ENCODE results near the gene CNTN6. TPM values are rescaled to one million over a fixed set of nuclear protein-coding genes. Genes with fewer than 3 reads are reported as not detected.
A peak's percentile ranks its signal among the peaks of the same experiment; 100 is the strongest.

The CNTN6 gene
- total and polyA plus RNA-seq, 2 donors (not counting 1 experiment from before 2014, with no cell fraction given): not detected

GRCh38 chr3:1072041-1072440 lies 20.8 kb upstream of the CNTN6 start:
- Histone ChIP-seq H4K20me1 (ENCODE audit: control insufficient read depth, extremely low read depth, insufficient read depth, low read length) (no peaks in the 10 kb centered on the region), H3K27me3 (ENCODE audit: control insufficient read depth, insufficient read depth, low read length) (no peaks in the 10 kb centered on the region), H3K27ac (ENCODE audit: insufficient read depth, low read length) (no peak overlapping the region), H3K79me2 (ENCODE audit: control insufficient read depth, insufficient read depth, low read length) (no peaks in the 10 kb centered on the region), H3K4me3 (replicated peaks in 1 of 4; ENCODE audit: control extremely low read depth in 1 of 4, insufficient read depth in 1 of 4, low read depth in 3 of 4, low read length in 4 of 4) (no peak overlapping the region), H3K9me3 (ENCODE audit: control insufficient read depth, insufficient read depth, low read depth, low read length) (no peaks in the 10 kb centered on the region), H3K9ac (ENCODE audit: insufficient read depth, low read length) (no peak overlapping the region), H3K4me2 (ENCODE audit: extremely low read depth, insufficient read depth, low read length) (no peak overlapping the region), H3K36me3 (ENCODE audit: control insufficient read depth, insufficient read depth, low read length) (no peaks in the 10 kb centered on the region), H3K4me1 (ENCODE audit: control insufficient read depth, extremely low read depth, insufficient read depth, low read length) (no peaks in the 10 kb centered on the region), H2AFZ (ENCODE audit: low read length) (no peak overlapping the region)
- TF ChIP-seq EZH2 (IDR thresholded peaks at IDR 0.05; ENCODE audit: low read length, missing control alignments): no peak
- no peak for TF ChIP-seq CTCF (conservative IDR thresholded peaks at IDR 0.05 in 1 of 2, IDR thresholded peaks at IDR 0.05 in 1 of 2; ENCODE audit: low read depth in 1 of 2, low read length in 2 of 2)
- no peak for DNase-seq (ENCODE audit: low read depth in 2 of 2)

GRCh38 chr3:1079662-1080061 lies 13.2 kb upstream of the CNTN6 start:
- Histone ChIP-seq H3K4me2 (ENCODE audit: extremely low read depth, insufficient read depth, low read length) (no peak overlapping the region), H3K4me3 (replicated peaks in 1 of 4; ENCODE audit: control extremely low read depth in 1 of 4, insufficient read depth in 1 of 4, low read depth in 3 of 4, low read length in 4 of 4) (no peak overlapping the region), H3K27me3 (ENCODE audit: control insufficient read depth, insufficient read depth, low read length) (no peaks in the 10 kb centered on the region), H3K27ac (ENCODE audit: insufficient read depth, low read length) (no peak overlapping the region), H3K9me3 (ENCODE audit: control insufficient read depth, insufficient read depth, low read depth, low read length) (no peaks in the 10 kb centered on the region), H4K20me1 (ENCODE audit: control insufficient read depth, extremely low read depth, insufficient read depth, low read length) (no peaks in the 10 kb centered on the region), H3K4me1 (ENCODE audit: control insufficient read depth, extremely low read depth, insufficient read depth, low read length) (no peaks in the 10 kb centered on the region), H3K79me2 (ENCODE audit: control insufficient read depth, insufficient read depth, low read length) (no peaks in the 10 kb centered on the region), H3K9ac (ENCODE audit: insufficient read depth, low read length) (no peak overlapping the region), H3K36me3 (ENCODE audit: control insufficient read depth, insufficient read depth, low read length) (no peaks in the 10 kb centered on the region), H2AFZ (ENCODE audit: low read length) (no peak overlapping the region)
- TF ChIP-seq EZH2 (IDR thresholded peaks at IDR 0.05; ENCODE audit: low read length, missing control alignments): no peak
- no peak for TF ChIP-seq CTCF (conservative IDR thresholded peaks at IDR 0.05 in 1 of 2, IDR thresholded peaks at IDR 0.05 in 1 of 2; ENCODE audit: low read depth in 1 of 2, low read length in 2 of 2)
- no peak for DNase-seq (ENCODE audit: low read depth in 2 of 2)

- peak; percentile 52 to 70 for DNase-seq (ENCODE audit: low read depth in 2 of 2)
- H3K4me1 ChIP-seq (ENCODE audit: control insufficient read depth, extremely low read depth, insufficient read depth, low read length): no peaks in the 10 kb centered on the region
- no peaks in the 10 kb centered on the region for H3K9me3 ChIP-seq (ENCODE audit: control insufficient read depth, insufficient read depth, low read depth, low read length)
- H3K9ac ChIP-seq (ENCODE audit: insufficient read depth, low read length): no peak overlapping the region
- no peaks in the 10 kb centered on the region for H3K27me3 ChIP-seq (ENCODE audit: control insufficient read depth, insufficient read depth, low read length)
- H4K20me1 ChIP-seq (ENCODE audit: control insufficient read depth, extremely low read depth, insufficient read depth, low read length): no peaks in the 10 kb centered on the region
- no peak overlapping the region for H3K27ac ChIP-seq (ENCODE audit: insufficient read depth, low read length)
- no peak overlapping the region for H2AFZ ChIP-seq (ENCODE audit: low read length)
- H3K36me3 ChIP-seq (ENCODE audit: control insufficient read depth, insufficient read depth, low read length): no peaks in the 10 kb centered on the region
- TF ChIP-seq CTCF (conservative IDR thresholded peaks at IDR 0.05 in 1 of 2, IDR thresholded peaks at IDR 0.05 in 1 of 2; ENCODE audit: low read depth in 1 of 2, low read length in 2 of 2) (peak; percentile 33 to 86), EZH2 (IDR thresholded peaks at IDR 0.05; ENCODE audit: low read length, missing control alignments) (no peak)
- H3K79me2 ChIP-seq (ENCODE audit: control insufficient read depth, insufficient read depth, low read length): no peaks in the 10 kb centered on the region
- no peak overlapping the region for H3K4me3 ChIP-seq (replicated peaks in 1 of 4; ENCODE audit: control extremely low read depth in 1 of 4, insufficient read depth in 1 of 4, low read depth in 3 of 4, low read length in 4 of 4)
- no peak overlapping the region for H3K4me2 ChIP-seq (ENCODE audit: extremely low read depth, insufficient read depth, low read length)
Observed at GRCh38 chr3:1082108-1082507, 10.7 kb upstream of the CNTN6 start.
